SJCRH30 (cell line): Measurements from ENCODE around the gene CCDC89. TPM values are rescaled to one million over a fixed set of nuclear protein-coding genes. Genes with fewer than 3 reads are reported as not detected.

Experiments used
- DNase-seq, 2 experiments: peaks; one replicate each; pipeline ENCODE4 v3.0.0-alpha.2; 2015 to 2020
- H3K27ac ChIP-seq: fragments of 250-450 bp; sonication (Bioruptor Pico); 2 replicates; pipeline ENCODE4 v1.5.1; 2020; ENCODE audit warnings: mild to moderate bottlenecking, moderate library complexity
- H3K27me3 ChIP-seq: fragments of 250-450 bp; sonication (Bioruptor Pico); 2 replicates; pipeline ENCODE4 v1.5.1; 2020; ENCODE audit warnings: mild to moderate bottlenecking, moderate library complexity
- H3K36me3 ChIP-seq: fragments of 250-450 bp; sonication (Bioruptor Pico); 2 replicates; pipeline ENCODE4 v1.5.1; 2020; ENCODE audit warnings: mild to moderate bottlenecking, moderate library complexity
- H3K4me1 ChIP-seq: fragments of 250-450 bp; sonication (Bioruptor Pico); 2 replicates; pipeline ENCODE4 v1.5.1; 2020; ENCODE audit warnings: mild to moderate bottlenecking, moderate library complexity
- H3K4me3 ChIP-seq: fragments of 250-450 bp; sonication (Bioruptor Pico); 2 replicates; pipeline ENCODE4 v1.5.1; 2020; ENCODE audit warnings: mild to moderate bottlenecking, moderate library complexity
- H3K9me3 ChIP-seq: fragments of 250-450 bp; sonication (Bioruptor Pico); replicated peaks from 2 replicates; pipeline ENCODE4 v1.5.1; 2020; ENCODE audit warnings: mild to moderate bottlenecking, moderate library complexity
- total RNA-seq: library from RNA; depleted of rRNA; stranded (reverse); fragments of >200 nt; shearing (Covaris generic); gene quantifications from 2 replicates; pipeline ENCODE4 v1.2.3, GENCODE V29; 2014; rRNA removed

The CCDC89 gene
- total RNA-seq, 1 experiment from 2014 or later, result 4.4 TPM

DNA sequence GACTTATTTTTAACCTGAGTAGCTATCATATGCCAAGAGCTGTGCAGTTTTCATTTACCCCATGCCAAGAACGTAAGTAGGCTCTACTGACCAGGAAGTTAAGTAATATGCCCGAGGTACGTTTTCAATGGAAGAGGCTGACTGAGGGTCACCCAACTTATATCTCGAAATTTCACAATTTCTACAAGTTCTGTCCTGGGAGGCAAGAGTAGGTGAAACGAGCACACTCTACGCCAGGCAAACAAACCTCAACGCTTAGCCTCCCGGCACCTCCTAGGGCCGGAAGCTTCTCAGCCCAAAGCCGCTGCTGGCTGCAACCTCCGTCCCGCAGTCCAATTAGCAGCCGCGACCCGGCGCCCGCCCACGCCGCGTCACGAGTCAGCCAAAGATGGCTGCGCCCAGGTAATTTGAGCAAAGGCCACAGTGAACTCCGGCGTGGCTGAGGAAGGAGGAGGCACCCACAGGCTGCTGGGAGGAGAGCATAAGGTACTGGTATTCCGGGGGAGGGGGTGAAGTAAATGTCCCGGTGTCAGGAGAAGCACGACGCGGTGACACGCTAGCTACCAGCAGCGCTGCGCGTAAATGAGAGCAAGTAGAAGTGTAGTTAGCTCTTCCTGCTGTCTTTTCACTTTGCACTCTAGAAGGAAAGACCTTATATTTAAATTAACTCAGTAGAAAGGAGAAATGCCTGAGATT is 38.2 kb downstream of the CCDC89 start, which contains the start of gene TMEM126A:
Gene TMEM126A, plus strand, starts transcription at position 364 of the 696 bp plus-strand sequence. CDS start 2,289 bp downstream, outside the sequence.
- peaks cover 7% of the 10 kb centered on the region for H3K4me1 ChIP-seq
- H3K27me3 ChIP-seq, result no peaks in the 10 kb centered on the region
- H3K36me3 ChIP-seq, result peaks cover 12% of the 10 kb centered on the region; the same call in 1 of the 2 replicates
- no peaks in the 10 kb centered on the region for H3K9me3 ChIP-seq
- H3K27ac ChIP-seq, result peak within 1 kb of the TSS; percentile 36
- peak; percentile 93 to 96 for DNase-seq
- peak within 1 kb of the TSS; percentile 62 for H3K4me3 ChIP-seq

DNA sequence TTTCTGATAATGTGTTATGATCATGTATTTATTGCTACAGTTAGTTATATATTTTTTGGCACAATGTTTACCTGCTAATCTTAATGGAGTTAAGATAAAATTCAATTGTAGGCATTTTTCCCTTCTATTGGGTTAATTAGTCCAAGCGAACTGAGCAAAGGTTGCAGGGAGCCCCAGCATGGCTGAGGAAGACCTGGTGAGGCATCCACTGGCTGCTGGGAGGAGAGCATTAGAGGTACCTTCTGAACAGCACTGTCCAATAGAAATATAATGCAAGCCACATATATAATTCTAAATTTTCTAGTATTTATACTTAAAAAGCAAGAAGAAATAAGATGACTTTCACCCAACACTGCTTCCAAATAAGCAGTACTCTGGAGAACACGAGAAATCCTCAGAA is 38.9 kb downstream of the CCDC89 start:
- Histone ChIP-seq H3K4me3 (peak overlapping the region; percentile 62), H3K36me3 (peaks cover 8% of the 10 kb centered on the region; the same call in 1 of the 2 replicates), H3K27ac (no peak overlapping the region; the same call in 1 of the 2 replicates), H3K27me3 (no peaks in the 10 kb centered on the region), H3K4me1 (peaks cover 8% of the 10 kb centered on the region), H3K9me3 (no peaks in the 10 kb centered on the region)
- DNase-seq, result no peak

DNA sequence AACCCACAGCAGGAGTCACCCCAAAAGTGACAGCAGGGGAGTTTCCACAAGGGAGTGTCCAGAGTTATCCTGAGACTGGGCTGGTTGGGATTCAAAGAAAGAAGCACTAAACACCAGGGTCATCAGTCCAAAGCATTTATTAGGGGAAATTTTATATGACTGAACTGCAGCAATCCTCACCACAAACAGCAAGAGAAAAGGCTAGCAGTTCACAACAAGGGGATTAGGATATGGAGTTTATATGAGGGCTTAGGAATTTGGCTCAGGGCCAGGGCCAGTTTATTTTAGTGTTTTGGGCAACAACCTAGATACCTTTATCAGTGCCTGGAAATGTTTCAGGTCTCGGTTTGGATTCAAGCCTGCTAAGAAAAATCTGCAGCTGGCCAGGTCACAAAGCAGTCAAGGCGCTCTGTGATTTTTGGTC is 42.8 kb downstream of the CCDC89 start:
- peak; percentile 63 to 80 for DNase-seq
- no peaks in the 10 kb centered on the region for H3K27me3 ChIP-seq
- H3K9me3 ChIP-seq, result no peaks in the 10 kb centered on the region
- peaks cover 8% of the 10 kb centered on the region for H3K4me1 ChIP-seq
- no peak overlapping the region; the same call in 1 of the 2 replicates for H3K27ac ChIP-seq
- peaks cover 2% of the 10 kb centered on the region; the same call in 1 of the 2 replicates for H3K36me3 ChIP-seq
- peak overlapping the region; percentile 26 for H3K4me3 ChIP-seq

DNA sequence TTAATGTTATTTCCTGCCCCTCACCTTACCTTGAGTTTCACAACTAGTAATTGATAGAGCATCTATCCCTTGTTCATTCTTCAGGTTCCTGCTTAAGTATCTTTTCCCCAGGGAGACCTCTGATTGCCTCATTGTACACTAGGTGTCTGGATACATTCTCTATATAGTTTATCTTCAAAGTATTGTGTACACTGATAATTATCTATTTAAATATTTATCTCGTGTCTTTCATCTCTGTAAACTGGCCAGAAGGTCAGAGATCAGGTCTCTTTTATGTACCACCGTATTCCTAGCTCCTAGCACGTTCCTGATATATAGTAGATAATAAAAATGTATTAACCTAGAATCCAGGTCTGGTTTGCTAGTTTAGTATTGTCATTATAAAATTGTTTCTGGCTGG is 51.2 kb downstream of the CCDC89 start:
- Histone ChIP-seq H3K4me1 (peaks cover 2% of the 10 kb centered on the region; the same call in 1 of the 2 replicates), H3K36me3 (peaks cover 32% of the 10 kb centered on the region), H3K9me3 (no peaks in the 10 kb centered on the region), H3K27ac (no peak overlapping the region), H3K27me3 (no peaks in the 10 kb centered on the region), H3K4me3 (no peak overlapping the region)
- DNase-seq, result no peak

Other genes starting within 250 kb of the CCDC89 start
- gene DLG2, start 58.9 kb downstream of the CCDC89 start, total RNA-seq, result 5.3 and 12.1 TPM in 2 replicates
- 94.5 and 105 TPM in 2 replicates for gene TMEM126B, start 57.6 kb downstream of the CCDC89 start, total RNA-seq
- 62.1 and 71.9 TPM in 2 replicates for gene TMEM126A, start 38.2 kb downstream of the CCDC89 start, total RNA-seq
- 85.3 and 109 TPM in 2 replicates for gene CREBZF, start 21.1 kb downstream of the CCDC89 start, total RNA-seq
- 122 and 137 TPM in 2 replicates for gene SYTL2, start 124.9 kb upstream of the CCDC89 start, total RNA-seq
- gene CCDC83, start 169.2 kb upstream of the CCDC89 start, total RNA-seq, result not detected in 2 replicates